ENCODE measurements around the gene SMC1B.
"Not testable (repeated sequence)": the region's sequence is repeated elsewhere in the genome, so short reads cannot be mapped to it uniquely, and the experiment has no call there.

The SMC1B gene

DNA sequence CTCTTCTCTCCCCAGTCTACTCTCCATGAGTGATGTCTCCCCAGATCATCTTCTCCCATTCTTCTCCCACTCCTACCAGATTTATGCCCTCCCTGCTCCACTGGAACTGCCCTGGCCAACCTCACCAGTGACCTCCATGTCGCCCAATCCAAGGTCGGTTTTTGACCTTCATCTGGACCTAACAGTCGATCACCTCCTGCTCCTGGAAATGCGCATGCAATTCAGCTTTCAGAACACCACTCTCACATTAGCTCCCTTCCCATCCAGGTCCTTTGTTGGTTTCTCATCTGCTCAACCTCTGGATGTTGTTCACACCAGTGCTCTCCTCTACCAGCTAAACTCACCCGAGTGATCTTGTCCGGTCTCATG lies 5.4 kb upstream of the SMC1B start:
- no peak for DNase-seq

DNA sequence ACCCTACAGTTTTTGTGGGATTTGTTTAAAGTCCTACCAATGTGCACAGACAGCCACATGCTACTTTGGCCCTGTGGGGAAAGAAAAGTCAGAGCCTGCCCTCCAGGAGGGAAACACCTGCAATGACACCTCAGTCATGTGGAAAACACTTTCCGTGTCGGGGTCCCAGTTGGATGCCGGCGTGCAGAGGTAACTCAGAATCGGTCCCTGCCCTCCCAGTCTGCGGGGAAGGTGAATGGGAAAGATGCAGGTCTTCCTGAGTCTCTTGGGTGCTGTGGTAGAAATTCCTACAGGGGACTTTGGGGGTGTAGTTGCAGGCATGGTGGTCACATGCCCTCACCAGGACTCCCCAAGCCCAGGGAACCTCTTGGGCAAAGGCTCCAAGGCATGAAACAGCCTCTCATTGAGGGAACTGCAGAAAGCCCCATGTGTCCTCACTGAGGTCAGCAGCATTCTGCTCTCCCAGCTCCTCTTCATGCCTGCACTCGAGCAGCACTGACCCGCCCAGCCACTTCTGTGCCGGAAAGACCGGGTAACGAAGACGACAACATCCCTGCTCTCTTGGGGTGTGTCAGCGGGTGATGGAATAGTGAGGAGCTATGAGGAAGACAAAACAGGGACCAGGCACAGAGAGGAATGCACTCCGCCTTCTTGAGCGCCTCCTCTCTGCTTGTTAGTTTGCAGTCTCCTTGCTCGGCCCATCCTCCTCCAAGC lies 4.8 kb upstream of the SMC1B start:
- no peak for DNase-seq

DNA sequence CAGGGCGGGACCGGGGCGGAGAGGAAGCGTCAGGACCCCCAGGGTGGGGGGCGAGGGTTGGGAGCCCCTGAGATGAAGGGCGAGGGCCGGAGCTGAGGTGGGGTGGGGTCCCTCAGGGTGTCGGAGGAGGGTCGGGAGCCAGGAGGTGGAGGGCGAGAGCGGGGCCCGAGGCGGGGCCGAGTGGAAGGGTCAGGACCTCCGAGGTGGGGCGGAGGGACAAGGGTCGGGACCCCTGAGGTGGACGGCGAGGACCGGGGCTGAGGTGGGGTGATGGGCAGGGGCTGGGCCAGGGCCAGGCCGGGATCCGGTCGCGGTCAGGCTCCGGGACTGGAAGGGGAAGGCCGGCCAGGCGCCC lies 409 bp downstream of the SMC1B start:
- no peak for DNase-seq

DNA sequence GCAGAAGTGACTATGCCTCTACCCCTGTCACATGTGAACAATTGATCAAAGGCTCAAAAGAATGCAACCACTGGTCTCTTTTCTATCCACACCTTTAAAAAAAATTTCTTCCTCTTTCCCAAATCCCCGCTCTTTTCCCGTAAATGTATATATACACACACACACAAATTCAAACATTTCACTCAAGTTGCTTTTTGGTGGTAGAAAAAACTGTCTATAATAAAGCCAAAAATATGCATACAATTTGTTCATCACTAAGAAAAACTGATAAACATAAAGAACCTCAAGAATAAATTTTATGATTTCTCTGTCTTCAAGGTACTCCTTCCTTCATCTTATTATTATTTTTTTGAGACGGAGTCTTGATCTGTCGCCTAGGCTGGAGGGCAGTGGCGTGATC lies 5.6 kb downstream of the SMC1B start:
- DNase-seq: no peak

DNA sequence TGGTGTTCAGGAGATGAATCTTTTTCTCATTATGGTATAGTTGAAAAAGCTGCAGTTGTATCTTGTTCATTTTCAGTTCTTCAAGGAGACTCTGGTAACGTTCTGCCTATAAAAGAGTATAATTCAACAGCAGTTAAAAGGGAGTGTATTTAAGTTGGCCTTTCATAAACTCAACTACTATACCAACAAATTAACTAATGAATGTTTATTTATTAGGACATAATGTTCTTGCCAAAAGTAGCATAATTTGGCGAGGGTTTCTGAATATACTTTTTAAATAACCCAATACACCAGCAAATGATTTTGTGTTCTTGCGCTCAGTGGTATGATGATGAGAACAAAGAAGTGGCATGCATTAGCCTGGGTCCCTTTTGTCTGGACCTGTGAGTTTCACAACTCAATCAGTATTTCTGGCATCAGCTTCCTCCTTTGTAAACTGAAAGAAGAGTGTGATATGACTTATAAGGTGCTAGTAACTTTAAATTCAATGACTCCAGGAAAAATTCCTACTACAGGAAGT lies 10.9 kb downstream of the SMC1B start:
- DNase-seq: no peak

DNA sequence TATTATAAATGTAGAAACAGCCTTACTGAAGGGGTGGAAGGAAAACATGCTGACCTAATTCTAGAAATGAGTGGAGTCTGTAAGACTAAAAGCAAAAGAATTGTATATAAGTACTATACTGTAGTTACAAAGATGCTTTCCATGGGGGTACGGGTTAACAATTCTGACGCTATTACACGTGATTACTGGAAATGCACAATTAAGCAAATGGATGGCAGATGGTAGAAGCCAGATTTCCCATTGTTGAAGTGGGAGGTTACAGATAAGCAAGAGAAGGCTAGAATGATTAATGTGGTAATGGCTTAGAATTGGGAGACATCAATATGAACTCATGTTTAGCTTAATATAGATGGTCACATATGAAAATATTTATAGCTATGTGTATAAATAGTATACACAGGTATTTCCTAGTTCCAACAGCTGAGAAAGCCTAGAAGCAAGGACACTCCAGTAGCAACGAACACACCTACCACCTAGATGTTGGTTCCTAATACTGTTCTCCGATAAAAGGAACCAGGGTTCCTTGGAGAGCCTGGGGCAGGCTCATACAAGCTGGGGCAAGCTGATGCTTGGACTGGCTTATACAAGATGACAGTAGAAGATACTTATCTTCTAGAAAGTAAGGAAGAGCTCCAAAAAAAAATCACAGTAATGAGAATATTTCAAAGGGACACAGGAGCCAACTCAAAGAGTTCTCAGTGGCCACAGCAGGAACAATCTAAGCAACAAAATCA lies 13.5 kb downstream of the SMC1B start:
- DNase-seq: no peak

DNA sequence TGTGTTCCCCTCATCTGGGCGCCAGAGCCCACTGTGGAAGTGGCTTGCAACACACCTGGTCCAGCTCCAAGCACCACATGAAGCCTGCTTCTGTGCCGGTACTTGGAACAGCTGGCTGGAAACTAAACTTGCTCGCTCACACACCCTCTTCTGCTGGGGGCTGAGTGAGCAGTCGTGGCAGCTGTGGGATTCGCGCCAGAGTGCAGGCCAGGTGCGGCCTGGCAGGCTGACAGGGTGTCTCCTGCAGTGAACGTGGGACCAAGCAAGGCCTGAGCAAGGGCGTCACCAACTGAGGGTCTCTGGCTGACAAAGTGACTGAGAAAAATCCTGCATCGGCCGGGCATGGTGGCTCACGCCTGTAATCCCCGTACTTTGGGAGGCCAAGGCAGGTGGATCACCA lies 15.2 kb downstream of the SMC1B start:
- no peak for DNase-seq

DNA sequence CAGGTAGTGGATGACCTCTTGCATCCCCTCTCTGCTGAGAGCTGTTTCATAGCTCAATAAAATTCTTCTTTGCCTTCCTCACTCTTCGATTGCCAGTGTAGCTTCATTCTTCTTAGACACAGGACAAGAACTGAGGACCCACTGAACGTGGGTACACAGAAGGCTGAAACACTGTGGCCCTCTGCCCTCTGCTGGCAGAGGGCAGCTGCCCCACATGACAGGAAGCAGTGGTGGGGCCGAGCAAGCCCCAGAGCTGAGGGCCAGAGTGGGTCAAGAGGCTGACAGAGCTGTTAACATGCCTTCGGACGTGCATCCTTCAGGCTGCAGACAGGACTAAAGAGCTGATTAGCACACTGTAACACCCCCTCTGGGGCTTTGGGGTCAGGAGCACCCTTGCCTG lies 15.6 kb downstream of the SMC1B start:
- DNase-seq: no peak

DNA sequence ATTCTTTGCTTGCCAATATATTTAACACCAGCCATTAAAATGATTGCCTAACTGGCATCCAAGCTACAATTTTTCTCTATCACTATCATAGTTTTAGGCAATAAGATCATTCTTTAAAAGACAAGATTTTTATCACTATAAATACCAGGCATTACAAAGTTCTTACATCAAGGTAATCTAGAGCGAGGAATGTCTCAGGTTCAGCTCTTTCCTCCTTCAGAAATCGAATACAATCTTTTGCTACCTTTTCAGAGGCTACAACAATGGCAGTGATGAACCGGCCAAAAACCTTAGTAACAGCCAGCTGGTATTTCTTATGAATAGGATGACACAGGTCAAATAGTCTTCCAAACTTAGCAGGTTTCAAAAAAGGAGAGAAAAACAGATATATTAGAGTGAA lies 23.9 kb downstream of the SMC1B start:
- DNase-seq: no peak

DNA sequence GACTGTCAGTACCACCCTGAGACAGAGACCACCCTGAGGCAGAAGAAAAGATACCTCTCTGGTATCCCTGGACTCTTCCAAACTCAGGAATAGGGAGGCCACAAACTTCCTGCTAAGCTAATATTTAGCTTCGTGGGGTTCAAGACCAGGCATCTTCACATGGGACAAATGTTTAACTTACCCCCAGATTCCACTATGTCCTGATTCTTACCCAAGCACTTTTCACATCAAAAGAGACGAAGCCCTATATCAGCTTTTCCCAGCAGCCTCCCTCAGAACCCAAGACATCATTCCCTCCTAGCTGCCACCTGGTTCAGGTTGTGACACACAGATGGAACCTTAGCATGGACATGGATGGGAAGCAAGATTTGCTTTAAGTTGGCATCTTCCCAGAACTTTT lies 32.1 kb downstream of the SMC1B start:
- no peak for DNase-seq

DNA sequence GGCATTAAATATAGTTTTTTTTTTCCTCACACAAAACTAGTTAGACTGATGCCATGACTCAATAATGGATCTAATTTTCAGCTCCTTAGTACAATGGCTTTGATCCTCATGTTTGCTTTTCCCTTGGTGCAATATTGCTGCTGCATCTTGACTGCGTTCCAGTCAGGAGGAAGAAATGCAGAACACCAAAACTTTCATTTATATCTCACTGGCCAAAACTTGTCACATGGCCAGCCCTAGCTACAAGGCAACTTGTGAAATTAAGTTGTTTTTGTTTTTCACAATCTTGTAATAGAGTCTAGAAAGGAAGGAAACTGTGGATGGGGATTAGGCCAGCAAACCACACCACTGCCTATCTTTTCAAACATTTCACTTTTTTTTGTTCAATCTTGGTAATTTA lies 36.7 kb downstream of the SMC1B start:
- no peak for DNase-seq

DNA sequence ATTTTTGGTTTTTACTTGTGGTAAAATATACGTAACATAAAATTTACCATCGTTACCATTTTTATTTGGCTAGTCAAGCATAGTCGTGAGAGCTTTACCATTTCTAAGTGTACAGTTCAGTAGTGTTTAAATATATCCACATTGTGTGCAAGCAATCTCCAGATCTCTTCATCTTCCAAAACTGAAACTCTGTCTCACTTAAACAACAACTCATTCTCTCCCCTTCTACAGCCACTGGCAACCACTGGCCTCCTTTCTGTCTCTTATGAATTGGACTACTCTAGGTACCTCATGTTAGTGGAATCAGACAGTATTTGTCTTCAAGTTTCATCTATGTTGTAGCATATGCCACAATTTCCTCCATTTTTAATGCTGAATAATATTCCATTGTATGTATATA lies 37.4 kb downstream of the SMC1B start:
- no peak for DNase-seq

DNA sequence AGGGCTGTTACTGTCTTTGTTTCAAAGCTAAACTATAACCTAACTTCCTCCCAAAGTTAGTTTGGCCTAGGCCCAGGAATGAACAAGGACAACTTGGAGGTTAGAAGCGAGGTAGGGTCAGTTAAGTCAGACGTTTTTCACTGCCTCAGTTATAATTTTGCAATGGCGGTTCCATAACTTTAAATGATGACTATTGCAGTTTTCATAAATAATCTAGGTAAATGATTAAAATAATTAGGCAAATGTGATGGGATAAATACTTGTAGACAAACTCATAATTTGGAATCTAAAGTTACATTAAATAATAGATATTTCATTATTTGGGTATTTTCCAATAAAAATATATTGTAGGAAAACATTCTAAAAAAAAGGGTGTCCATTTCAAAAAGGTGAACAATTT lies 39.8 kb downstream of the SMC1B start:
- not testable (repeated sequence) for DNase-seq

DNA sequence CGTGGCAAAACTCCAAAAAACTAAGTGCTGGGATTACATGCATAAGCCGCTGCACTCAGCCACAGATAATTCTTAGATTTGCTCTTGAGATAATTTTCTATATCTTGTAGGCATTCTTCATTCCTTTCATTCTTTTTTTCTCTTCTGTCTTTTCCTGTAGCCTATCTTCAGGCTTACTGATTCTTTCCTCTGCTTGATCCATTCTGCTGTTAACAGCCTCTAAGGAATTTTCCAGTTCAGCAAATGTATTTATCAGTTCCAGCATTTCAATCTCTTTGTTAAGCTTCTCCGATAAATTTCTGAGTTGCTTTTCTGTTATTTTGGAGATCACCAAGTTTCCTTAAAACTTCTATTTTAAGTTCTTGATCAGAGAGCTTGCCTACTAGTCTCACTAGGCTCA lies 46.7 kb downstream of the SMC1B start:
- no peak for DNase-seq

DNA sequence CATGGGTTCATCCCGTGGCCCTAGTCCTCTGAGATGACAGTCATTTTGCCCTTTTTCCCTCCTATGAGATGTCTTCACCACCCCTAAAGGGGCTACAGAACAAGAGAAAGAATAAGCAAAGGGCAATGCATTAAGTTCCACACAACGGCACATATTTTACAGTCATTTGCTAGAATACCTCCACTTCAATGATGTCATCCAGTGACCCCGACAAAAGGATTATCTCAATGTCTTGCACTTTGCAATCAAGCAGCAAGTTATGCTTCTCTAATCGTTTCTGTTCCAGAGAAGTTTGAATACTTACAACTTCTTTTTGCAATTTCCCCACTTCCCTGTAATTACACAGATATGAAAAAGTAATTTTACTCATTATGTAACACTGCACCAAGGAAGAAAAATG lies 53.8 kb downstream of the SMC1B start:
- DNase-seq: no peak

DNA sequence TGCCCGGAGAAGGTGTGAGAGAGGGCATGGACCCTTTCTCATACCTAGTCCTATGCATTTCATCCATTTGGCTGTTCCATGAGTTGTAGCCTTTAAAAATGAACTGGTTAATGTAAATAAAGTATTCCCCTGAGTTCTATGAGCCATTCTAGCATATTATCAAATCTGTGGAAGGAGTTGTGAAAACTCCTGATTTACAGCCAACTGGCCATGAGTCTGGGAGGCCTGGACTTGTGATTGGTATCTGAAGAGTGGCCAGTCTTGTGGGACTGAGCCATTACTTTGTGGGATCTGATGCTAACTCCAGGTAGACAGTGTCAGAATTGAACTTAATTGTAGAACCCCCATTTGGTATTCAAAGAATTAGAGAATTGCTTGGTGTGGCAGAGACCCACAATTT lies 55.3 kb downstream of the SMC1B start:
- no peak for DNase-seq

DNA sequence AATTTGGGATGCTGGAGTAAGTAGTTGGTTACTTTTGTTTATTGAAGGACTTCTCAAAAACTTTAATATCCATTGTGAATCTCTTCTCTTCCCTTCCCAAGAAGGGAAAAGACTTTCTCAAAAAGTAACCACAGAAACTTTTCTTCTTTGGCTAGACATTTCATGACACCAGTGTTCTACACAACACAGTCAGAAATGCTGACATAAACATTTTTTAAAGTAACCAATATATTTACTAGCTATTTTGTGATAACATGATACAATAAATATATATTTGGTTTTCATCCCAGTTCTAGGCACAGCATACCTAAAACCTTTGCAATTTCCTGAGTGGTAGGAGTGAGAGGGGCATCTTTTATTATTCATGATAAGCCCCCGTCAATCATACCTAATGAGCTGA lies 55.9 kb downstream of the SMC1B start:
- DNase-seq: no peak

DNA sequence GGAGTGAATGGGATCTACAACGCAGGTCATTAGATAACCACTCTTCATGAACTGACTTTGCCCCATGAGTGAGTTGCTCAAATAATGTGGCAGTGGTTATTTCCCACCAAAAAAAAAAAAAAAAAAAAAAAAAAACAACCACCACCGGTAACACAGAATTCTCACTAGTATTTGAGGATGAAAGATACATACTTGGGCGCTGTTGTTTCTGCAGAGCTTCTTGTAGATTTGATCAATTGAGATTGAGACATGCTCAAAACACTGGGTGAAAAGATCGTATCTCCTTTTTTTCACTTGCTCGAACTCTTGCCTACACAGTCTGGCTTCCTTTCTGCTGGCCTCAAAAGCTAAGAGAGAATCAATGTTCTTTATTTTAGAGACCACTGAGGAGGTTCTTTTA lies 59.6 kb downstream of the SMC1B start:
- no peak for DNase-seq

DNA sequence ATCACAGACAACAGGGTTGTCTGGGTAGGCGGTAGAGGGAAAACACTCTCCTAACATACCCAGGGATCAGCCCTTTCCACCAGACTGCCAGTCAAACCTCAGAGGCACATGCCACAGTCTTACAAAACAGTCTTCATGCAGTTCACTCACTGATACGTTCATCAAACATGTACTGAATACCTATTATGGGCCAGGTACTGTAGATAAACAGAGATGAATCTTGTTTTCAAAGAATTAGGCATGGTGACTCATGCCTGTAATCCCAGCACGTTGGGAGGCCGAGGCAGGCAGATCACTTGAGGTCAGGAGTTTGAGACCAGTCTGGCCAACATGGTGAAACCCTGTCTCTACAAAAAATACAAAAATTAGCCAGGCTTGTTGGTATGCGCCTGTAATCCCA lies 60.6 kb downstream of the SMC1B start:
- not testable (repeated sequence) for DNase-seq

DNA sequence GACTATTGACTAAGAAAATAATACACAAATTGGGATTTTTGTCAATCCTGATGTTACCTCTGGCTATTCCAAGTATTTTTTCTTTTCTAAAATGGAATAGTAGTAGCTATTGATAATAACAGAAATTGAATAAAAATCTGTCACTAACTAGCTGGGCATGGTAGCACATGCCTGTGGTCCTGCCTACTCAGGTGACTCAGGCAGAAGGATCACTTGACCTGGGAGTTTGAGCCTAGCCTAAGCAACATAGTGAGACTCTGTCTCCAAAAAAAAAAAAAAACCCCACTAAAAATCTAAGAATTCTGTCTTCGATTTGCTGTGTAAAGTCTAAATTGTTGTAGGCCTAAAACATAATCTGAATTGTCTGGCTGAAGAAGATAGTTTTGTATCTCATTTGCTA lies 61.4 kb downstream of the SMC1B start:
- no peak for DNase-seq

DNA sequence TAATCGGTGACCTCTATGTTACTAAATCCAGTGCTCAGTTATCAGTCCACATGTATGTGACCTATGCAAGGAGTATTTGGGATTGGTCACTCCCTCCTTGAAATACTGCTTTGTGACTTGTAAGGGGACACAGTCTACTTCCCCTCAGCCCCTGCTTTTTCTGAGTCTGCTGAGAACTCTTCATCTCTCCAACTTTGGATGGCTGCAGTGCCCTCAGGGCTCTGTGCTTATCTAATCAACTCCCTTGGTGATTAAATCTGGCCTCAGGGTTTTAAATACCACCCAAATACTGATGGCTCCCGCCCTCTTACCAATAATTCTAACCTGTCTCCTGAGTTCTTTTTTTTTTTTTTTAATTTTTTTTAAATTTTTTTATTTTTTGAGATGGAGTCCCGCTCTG lies 63.5 kb downstream of the SMC1B start:
- no peak for DNase-seq

DNA sequence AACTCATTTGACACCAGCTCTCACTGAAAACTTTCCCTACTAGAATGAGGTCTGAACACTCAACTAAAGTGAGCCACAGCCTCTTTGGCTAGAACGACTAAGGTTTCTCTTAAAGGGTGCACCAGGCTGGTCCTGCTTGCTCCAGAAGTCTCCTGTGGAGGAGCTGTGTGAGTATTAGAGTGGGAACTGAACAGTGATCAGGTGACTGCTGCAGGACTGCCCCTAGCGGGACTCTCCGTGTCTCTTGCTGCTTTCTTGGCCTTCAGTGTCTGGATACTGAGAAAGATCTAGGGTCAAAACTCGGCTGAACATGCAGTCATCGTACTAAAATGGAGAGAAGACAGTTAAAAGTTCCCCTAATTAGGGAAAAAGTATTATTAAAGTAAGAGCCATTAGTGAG lies 69.1 kb downstream of the SMC1B start:
- DNase-seq: no peak

DNA sequence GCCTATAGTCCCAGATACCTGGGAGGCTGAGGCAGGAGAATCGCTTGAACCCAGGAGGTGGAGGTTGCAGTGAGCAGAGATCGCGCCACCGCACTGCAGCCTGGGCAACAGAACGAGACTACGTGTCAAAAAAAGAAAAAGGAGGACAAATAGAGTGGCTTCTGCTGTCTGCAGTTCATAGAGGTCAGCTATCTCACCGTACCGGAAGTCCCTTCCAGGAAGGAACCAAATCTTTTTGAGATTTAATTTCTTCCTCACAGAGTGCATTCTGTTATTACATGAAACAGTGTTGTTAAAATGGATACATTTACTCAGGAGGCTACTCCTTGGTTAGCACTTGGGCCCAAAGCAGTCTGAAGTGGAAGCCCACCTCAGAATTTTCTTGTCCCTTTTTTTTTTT lies 70.3 kb downstream of the SMC1B start:
- DNase-seq: no peak

DNA sequence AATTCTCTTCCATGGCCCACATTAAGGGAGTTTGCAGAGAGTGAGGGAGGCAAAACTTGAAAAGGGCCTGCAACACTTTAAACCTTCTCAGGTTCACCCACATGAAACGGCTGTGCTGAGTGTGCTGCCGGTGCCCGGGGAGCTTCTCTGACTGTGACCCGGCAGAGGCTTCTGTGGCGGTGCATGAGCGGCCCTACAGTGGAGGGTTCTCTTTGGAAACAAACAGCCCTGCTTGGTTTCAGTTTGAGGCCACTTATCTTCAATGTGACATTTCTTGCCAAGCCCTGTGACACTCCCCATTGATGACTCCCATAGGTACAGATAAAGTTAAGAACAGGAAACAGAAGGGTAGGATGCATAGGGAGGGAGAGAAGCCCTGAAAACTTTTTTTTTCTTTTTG lies 71.9 kb downstream of the SMC1B start:
- DNase-seq: peak; percentile 41 to 42

DNA sequence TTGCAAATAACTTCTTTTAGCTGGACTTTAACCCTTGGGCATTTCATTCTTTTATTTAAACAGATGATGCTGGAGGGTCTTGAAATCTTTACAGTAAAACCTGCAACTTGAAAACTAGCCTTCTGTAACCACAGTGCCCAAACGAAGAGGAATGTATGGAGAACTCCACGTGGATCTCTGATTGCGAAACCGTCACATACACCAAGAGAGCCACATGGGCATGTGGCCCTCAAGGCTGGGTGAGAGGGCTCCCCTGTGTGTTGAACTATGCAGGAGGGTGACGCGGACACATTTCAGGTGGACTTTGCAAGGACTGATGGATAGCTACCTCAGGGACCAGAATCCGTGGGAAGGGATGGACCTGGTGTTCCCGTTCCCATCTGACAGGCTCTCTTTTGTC lies 73.1 kb downstream of the SMC1B start:
- no peak for DNase-seq

Data from stimulated activated CD4-positive, alpha-beta T cell treated with anti-CD3 and anti-CD28 coated beads, Interleukin-4, amount 100 ng/mL, for 4 hours (primary cell).